Neuronal stem cell (in vitro differentiated cells): ENCODE data around the gene TRIM36.
A peak's percentile ranks its signal among the peaks of the same experiment; 100 is the strongest.

Source experiments
- DNase-seq: peaks from one replicate; pipeline ENCODE4 v3.0.0-alpha.2; 2013; ENCODE audit warnings: low spot score
- H2AFZ ChIP-seq: one replicate; pipeline ENCODE4 v1.6.1; 2013; ENCODE audit warnings: mild to moderate bottlenecking, low read length, inconsistent platforms
- H2AK5ac ChIP-seq: 2 replicates; pipeline ENCODE4 v1.6.1; 2013; ENCODE audit warnings: low read depth, mild to moderate bottlenecking, inconsistent platforms, low read length, moderate library complexity, mixed read lengths
- H2BK120ac ChIP-seq: 2 replicates; pipeline ENCODE4 v1.6.1; 2013; ENCODE audit warnings: low read depth, mild to moderate bottlenecking, inconsistent platforms, low read length, moderate library complexity, mixed read lengths
- H2BK12ac ChIP-seq: one replicate; pipeline ENCODE4 v1.6.1; 2013; ENCODE audit warnings: low read length, inconsistent platforms
- H2BK15ac ChIP-seq: 2 replicates; pipeline ENCODE4 v1.6.1; 2013; ENCODE audit warnings: mild to moderate bottlenecking, low read length, inconsistent platforms, mixed read lengths
- H2BK5ac ChIP-seq: one replicate; pipeline ENCODE4 v1.6.1; 2013; ENCODE audit warnings: inconsistent platforms, mild to moderate bottlenecking, low read length, moderate library complexity
- H3K14ac ChIP-seq: one replicate; pipeline ENCODE4 v1.6.1; 2013; ENCODE audit warnings: low read length, inconsistent platforms
- H3K18ac ChIP-seq: 2 replicates; pipeline ENCODE4 v1.6.1; 2013; ENCODE audit warnings: low read length, inconsistent platforms
- H3K23ac ChIP-seq: 2 replicates; pipeline ENCODE4 v1.6.1; 2013; ENCODE audit warnings: low read depth, mild to moderate bottlenecking, mixed read lengths, low read length, inconsistent platforms; ENCODE audit not compliant: poor library complexity
- H3K27ac ChIP-seq: replicated peaks from 3 replicates; pipeline ENCODE4 v1.5.1; 2013; ENCODE audit warnings: low read length, inconsistent platforms
- H3K27me3 ChIP-seq, 3 experiments: 2 replicates each; pipeline ENCODE4 v1.6.1; 2013; ENCODE audit warnings: low read length in 3 of 3, mild to moderate bottlenecking in 2 of 3, inconsistent platforms in 1 of 3, low read depth in 1 of 3, mixed read lengths in 1 of 3, moderate library complexity in 1 of 3; ENCODE audit not compliant: control insufficient read depth in 3 of 3, insufficient read depth in 3 of 3
- H3K36me3 ChIP-seq, 2 donors: replicated peaks in 1 of 2; 2 replicates each; pipeline ENCODE4 v1.6.1; 2013; ENCODE audit warnings: low read length in 2 of 2; ENCODE audit not compliant: control insufficient read depth in 2 of 2, insufficient read depth in 2 of 2
- H3K4ac ChIP-seq: 2 replicates; pipeline ENCODE4 v1.6.1; 2013; ENCODE audit warnings: inconsistent platforms, mild to moderate bottlenecking, low read length, moderate library complexity
- H3K4me1 ChIP-seq, 2 donors: 1 replicate in 1 of 2; 2 replicates in 1 of 2; pipeline ENCODE4 v1.6.1; 2013; ENCODE audit warnings: low read length in 2 of 2, low read depth in 1 of 2; ENCODE audit not compliant: control insufficient read depth in 2 of 2, insufficient read depth in 1 of 2
- H3K4me2 ChIP-seq: one replicate; pipeline ENCODE4 v1.6.1; 2013; ENCODE audit warnings: mild to moderate bottlenecking, low read length, inconsistent platforms; ENCODE audit not compliant: insufficient read depth, poor library complexity, severe bottlenecking
- H3K4me3 ChIP-seq, 2 donors: 2 replicates each; pipeline ENCODE4 v1.5.1; 2013; ENCODE audit warnings: low read length in 2 of 2, mild to moderate bottlenecking in 2 of 2, inconsistent platforms in 1 of 2, moderate library complexity in 1 of 2
- H3K79me1 ChIP-seq: one replicate; pipeline ENCODE4 v1.6.1; 2013; ENCODE audit warnings: low read depth, mild to moderate bottlenecking, inconsistent platforms, low read length, moderate library complexity
- H3K9ac ChIP-seq: one replicate; pipeline ENCODE4 v1.6.1; 2013; ENCODE audit warnings: mild to moderate bottlenecking, low read depth, low read length, inconsistent platforms; ENCODE audit not compliant: poor library complexity
- H3K9me3 ChIP-seq, 2 donors: replicated peaks in 1 of 2; 2 replicates each; pipeline versions ENCODE3 to v1.6.1; 2013; ENCODE audit warnings: low read length in 2 of 2, mild to moderate bottlenecking in 2 of 2, inconsistent platforms in 1 of 2, low read depth in 1 of 2, mixed read lengths in 1 of 2, moderate library complexity in 1 of 2; ENCODE audit not compliant: control insufficient read depth in 2 of 2, insufficient read depth in 1 of 2
- H4K8ac ChIP-seq: one replicate; pipeline ENCODE4 v1.6.1; 2013; ENCODE audit warnings: low read depth, mild to moderate bottlenecking, inconsistent platforms, low read length, moderate library complexity
- H4K91ac ChIP-seq: one replicate; pipeline ENCODE4 v1.6.1; 2013; ENCODE audit warnings: low read length, low read depth, mild to moderate bottlenecking, inconsistent platforms; ENCODE audit not compliant: poor library complexity
- WGBS, 2 donors: extraction: QIAGEN DNeasy Blood & Tissue Kit; methylation state at CpG; one replicate each; pipeline ENCODE4 v1.1.7; 2013; ENCODE audit warnings: missing lambda C conversion rate in 2 of 2, mixed read lengths in 1 of 2; ENCODE audit not compliant: insufficient read length in 2 of 2, insufficient replicate concordance in 1 of 2; ENCODE audit errors: extremely low coverage in 2 of 2; 5-methylcytosine and 5-hydroxymethylcytosine counted together

The TRIM36 gene

GRCh38 chr5:115186794-115187193 is 17.1 kb upstream of the TRIM36 start:
- H2BK5ac ChIP-seq: no peak overlapping the region
- H3K4me1 ChIP-seq: no peaks in the 10 kb centered on the region
- H3K9me3 ChIP-seq: no peaks in the 10 kb centered on the region
- no peak for DNase-seq
- H3K27ac ChIP-seq: no peak overlapping the region
- peaks cover 0 to 18% (median 4%) of the 10 kb centered on the region in 3 experiments for H3K27me3 ChIP-seq
- H3K79me1 ChIP-seq: no peaks in the 10 kb centered on the region
- H3K36me3 ChIP-seq: no peaks in the 10 kb centered on the region
- no peak overlapping the region for H3K4me2 ChIP-seq
- H2AFZ ChIP-seq: no peak overlapping the region
- no peak overlapping the region for H2BK15ac ChIP-seq
- H2BK12ac ChIP-seq: no peak overlapping the region
- no peak overlapping the region for H3K4me3 ChIP-seq
- H2BK120ac ChIP-seq: no peak overlapping the region
- H3K9ac ChIP-seq: no peak overlapping the region
- no peak overlapping the region for H4K91ac ChIP-seq
- H4K8ac ChIP-seq: no peak overlapping the region
- no peak overlapping the region for H2AK5ac ChIP-seq
- no peak overlapping the region for H3K4ac ChIP-seq
- H3K23ac ChIP-seq: no peak overlapping the region
- no peak overlapping the region for H3K18ac ChIP-seq
- no peak overlapping the region for H3K14ac ChIP-seq

GRCh38 chr5:115184770-115185169 is 15.1 kb upstream of the TRIM36 start:
- DNase-seq: no peak
- Histone ChIP-seq H3K18ac (no peak overlapping the region), H2BK12ac (no peak overlapping the region), H3K4me3 (no peak overlapping the region), H3K14ac (no peak overlapping the region), H3K27ac (no peak overlapping the region), H2AK5ac (no peak overlapping the region), H3K4me1 (no peaks in the 10 kb centered on the region), H3K4me2 (no peak overlapping the region), H2BK120ac (no peak overlapping the region), H2AFZ (no peak overlapping the region), H3K27me3 (peaks cover 0 to 32% (median 17%) of the 10 kb centered on the region in 3 experiments), H3K36me3 (no peaks in the 10 kb centered on the region), H3K9me3 (no peaks in the 10 kb centered on the region), H3K23ac (no peak overlapping the region), H3K4ac (no peak overlapping the region), H4K8ac (no peak overlapping the region), H3K9ac (no peak overlapping the region), H2BK15ac (no peak overlapping the region), H4K91ac (no peak overlapping the region), H3K79me1 (no peaks in the 10 kb centered on the region), H2BK5ac (no peak overlapping the region)
- no CpG with 5 or more reads among the region's 2 CpGs for WGBS, 2 donors

- Histone ChIP-seq H2BK5ac (no peak overlapping the region), H3K4ac (no peak overlapping the region), H3K79me1 (no peaks in the 10 kb centered on the region), H2BK120ac (no peak overlapping the region), H2BK15ac (no peak overlapping the region), H4K91ac (no peak overlapping the region), H3K14ac (no peak overlapping the region), H3K4me3 (no peak overlapping the region), H3K23ac (no peak overlapping the region), H2AFZ (no peak overlapping the region), H3K27me3 (peaks cover 4 to 61% (median 36%) of the 10 kb centered on the region in 3 experiments), H2BK12ac (no peak overlapping the region), H4K8ac (no peak overlapping the region), H3K18ac (no peak overlapping the region), H2AK5ac (no peak overlapping the region), H3K27ac (no peak overlapping the region), H3K36me3 (no peaks in the 10 kb centered on the region), H3K9ac (no peak overlapping the region), H3K9me3 (peaks cover 6 to 14% of the 10 kb centered on the region in 2 donors), H3K4me1 (peaks cover 2 to 7% of the 10 kb centered on the region in 2 donors), H3K4me2 (no peak overlapping the region)
- DNase-seq: no peak
Measured at GRCh38 chr5:115181757-115182156, 12.0 kb upstream of the TRIM36 start.

GRCh38 chr5:115180165-115180709 is 10.5 kb upstream of the TRIM36 start:
- Histone ChIP-seq H3K9ac (peak overlapping the region; percentile 44), H2AK5ac (no peak overlapping the region), H3K27ac (no peak overlapping the region), H3K27me3 (peaks cover 4 to 63% (median 36%) of the 10 kb centered on the region in 3 experiments), H2BK5ac (no peak overlapping the region), H2BK120ac (no peak overlapping the region), H3K4me3 (peak overlapping the region; percentile 66 to 79), H3K23ac (no peak overlapping the region), H3K79me1 (no peaks in the 10 kb centered on the region), H4K91ac (no peak overlapping the region), H3K4ac (no peak overlapping the region), H3K36me3 (no peaks in the 10 kb centered on the region), H4K8ac (no peak overlapping the region), H2AFZ (peak overlapping the region; percentile 99), H3K18ac (peak overlapping the region; percentile 95), H3K4me2 (peak overlapping the region; percentile 94), H3K4me1 (peaks cover 2 to 7% of the 10 kb centered on the region in 2 donors), H2BK15ac (no peak overlapping the region), H2BK12ac (peak overlapping the region; percentile 22), H3K14ac (peak overlapping the region; percentile 21), H3K9me3 (peaks cover 6 to 14% of the 10 kb centered on the region in 2 donors)
- WGBS, 2 donors: no CpG with 5 or more reads among the region's 54 CpGs
- DNase-seq: peak; percentile 78
